RWPE1 (cell line): ENCODE data around the gene ANXA3.

Experiments used
- CTCF ChIA-PET: fragments of 350-600 bp; sonication (Branson Sonifier 250); formaldehyde crosslinking; extraction: SDS; loops from one replicate; lab custom pipeline; 2021; lab: Yijun Ruan, JAX
- POLR2A ChIA-PET: fragments of 400-600 bp; formaldehyde crosslinking; extraction: SDS; loops from one replicate; lab custom pipeline; 2020; ENCODE audit warnings: antibody characterized with exemption; ENCODE audit not compliant: low non-redundant PET; lab: Yijun Ruan, JAX
- DNase-seq: peaks from one replicate; pipeline ENCODE4 v3.0.0; 2012; ENCODE audit warnings: low spot score
- H3K27ac ChIP-seq: fragments of 450-650 bp; 2 replicates; pipeline ENCODE4 v1.5.1; 2017
- TF ChIP-seq, protein P1 (sequence below): fragments of 450-650 bp; conservative IDR thresholded peaks from 2 replicates; pipeline ENCODE4 v1.5.1; 2017; ENCODE audit warnings: low read depth, mild to moderate bottlenecking

ANXA3 gene

GRCh38 chr4:78612398-78613178 is 61.0 kb downstream of the ANXA3 start:
- DNase-seq: peak; percentile 58
- ChIA-PET CTCF (interaction anchor here (0.7 to 1.1 kb wide), 3 partner anchors 25 to 252 kb away, joined by 3 to 7 read pairs (median 5); no protein-coding TSS in a partner anchor), POLR2A (no interaction called here)
- TF ChIP-seq, protein P1, sequence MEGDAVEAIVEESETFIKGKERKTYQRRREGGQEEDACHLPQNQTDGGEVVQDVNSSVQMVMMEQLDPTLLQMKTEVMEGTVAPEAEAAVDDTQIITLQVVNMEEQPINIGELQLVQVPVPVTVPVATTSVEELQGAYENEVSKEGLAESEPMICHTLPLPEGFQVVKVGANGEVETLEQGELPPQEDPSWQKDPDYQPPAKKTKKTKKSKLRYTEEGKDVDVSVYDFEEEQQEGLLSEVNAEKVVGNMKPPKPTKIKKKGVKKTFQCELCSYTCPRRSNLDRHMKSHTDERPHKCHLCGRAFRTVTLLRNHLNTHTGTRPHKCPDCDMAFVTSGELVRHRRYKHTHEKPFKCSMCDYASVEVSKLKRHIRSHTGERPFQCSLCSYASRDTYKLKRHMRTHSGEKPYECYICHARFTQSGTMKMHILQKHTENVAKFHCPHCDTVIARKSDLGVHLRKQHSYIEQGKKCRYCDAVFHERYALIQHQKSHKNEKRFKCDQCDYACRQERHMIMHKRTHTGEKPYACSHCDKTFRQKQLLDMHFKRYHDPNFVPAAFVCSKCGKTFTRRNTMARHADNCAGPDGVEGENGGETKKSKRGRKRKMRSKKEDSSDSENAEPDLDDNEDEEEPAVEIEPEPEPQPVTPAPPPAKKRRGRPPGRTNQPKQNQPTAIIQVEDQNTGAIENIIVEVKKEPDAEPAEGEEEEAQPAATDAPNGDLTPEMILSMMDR: peak; percentile 67
- H3K27ac ChIP-seq: no peak overlapping the region

GRCh38 chr4:78613522-78614321 is 62.2 kb downstream of the ANXA3 start:
- TF ChIP-seq, protein P1: no peak
- ChIA-PET CTCF (interaction anchor here (0.7 to 1.1 kb wide), 4 partner anchors 24 to 300 kb away, joined by 3 to 7 read pairs (median 4); no protein-coding TSS in a partner anchor), POLR2A (no interaction called here)
- H3K27ac ChIP-seq: no peak overlapping the region
- no peak for DNase-seq

GRCh38 chr4:78616046-78616498 is 64.5 kb downstream of the ANXA3 start:
- TF ChIP-seq, protein P1: no peak
- H3K27ac ChIP-seq: no peak overlapping the region
- no peak for DNase-seq
- CTCF ChIA-PET: no interaction called here
- POLR2A ChIA-PET: no interaction called here

DNA sequence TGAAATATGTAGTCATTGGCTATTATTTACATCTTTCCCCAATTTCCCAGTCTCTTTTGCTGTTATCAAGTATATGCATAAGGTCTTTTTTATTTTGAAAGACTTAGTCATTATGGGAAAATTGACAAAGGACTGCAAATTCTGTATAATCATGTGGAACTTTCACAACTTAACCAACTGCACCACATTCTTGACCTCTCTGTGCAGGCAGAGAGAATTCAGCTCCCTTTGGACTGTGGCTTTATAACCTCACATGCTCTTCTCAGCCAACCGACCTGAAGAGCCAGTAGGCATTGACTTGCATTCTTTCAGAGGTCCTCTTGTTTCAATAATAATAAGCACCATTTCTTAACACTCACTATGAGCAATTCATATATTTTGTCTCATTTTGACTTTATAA is 66.9 kb downstream of the ANXA3 start:
- no peak overlapping the region for H3K27ac ChIP-seq
- ChIA-PET POLR2A (no interaction called here), CTCF (no interaction called here)
- TF ChIP-seq, protein P1: no peak
- no peak for DNase-seq

GRCh38 chr4:78621395-78621794 is 69.8 kb downstream of the ANXA3 start:
- CTCF ChIA-PET: interaction anchor here (0.6 to 0.7 kb wide), 2 partner anchors 88 to 648 kb away, joined by 3 read pairs; no protein-coding TSS in a partner anchor
- H3K27ac ChIP-seq: no peak overlapping the region
- POLR2A ChIA-PET: no interaction called here
- TF ChIP-seq, protein P1: no peak
- DNase-seq: no peak

DNA sequence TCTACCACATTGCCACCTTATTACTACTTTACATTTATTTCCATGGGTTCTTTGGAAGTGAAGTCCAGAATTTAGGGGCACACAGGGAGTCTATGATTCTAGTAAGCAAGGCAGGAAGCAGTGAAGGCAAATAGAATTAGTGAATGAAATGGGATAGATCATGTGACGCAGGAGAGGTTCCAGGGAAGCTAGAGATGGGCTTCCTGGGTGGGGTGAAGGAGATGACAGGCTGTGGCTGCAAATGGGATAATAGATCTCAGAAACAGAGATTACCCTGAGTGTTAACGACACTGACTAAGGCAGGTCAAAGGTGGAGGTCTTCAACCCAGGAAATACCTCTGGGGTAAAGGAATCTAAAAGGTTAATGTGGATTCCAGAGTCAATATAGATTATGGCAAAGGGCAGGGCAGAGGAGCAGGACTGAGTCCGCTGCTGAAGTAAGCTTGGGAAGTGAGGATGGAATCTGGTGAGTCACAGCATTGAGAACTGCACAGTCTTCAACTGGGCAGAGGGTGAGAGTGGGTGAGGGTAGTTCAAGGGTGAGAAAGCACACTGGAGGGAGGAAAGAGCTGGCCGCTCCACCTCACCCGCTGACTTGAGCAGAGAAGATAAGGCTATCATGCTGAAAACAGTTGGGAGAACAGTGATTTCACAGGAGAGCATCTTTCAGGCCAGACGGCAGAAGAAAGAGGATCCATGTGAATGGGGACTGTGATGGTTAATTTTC is 70.8 kb downstream of the ANXA3 start:
- no peak for DNase-seq
- POLR2A ChIA-PET: no interaction called here
- CTCF ChIA-PET: no interaction called here
- TF ChIP-seq, protein P1: no peak
- H3K27ac ChIP-seq: no peak overlapping the region
